Measurements from ENCODE around the gene YARS1.

DNA sequence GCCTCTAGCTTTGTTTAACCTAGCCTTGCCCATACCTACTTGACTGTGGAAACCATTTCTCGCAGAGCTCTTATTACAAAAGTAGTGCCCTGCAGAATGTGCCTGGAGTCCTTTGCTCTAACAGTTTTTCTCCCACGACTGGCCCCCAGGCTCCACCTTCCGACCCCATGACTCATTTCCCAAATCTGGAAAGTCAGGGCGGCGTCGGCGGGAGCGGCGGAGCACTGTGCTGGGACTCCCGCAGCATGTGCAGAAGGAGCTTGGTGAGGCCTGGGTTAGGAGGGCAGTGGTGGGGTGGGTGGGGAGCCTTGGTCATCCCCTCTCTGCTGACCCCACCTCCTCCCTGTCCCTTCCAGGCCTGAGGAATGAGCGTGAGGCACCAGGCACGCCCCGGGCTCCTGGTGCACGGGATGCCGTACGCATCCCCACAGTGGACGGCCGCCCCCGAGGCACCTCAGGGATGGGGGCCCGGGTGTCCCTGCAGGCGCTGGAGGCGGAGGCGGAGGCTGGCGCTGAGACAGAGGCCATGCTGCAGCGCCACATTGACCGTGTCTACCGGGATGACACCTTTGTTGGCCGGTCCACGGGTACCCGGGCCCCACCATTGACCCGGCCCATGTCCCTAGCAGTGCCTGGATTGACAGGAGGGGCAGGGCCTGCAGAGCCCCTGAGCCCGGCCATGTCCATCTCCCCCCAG is 47.5 kb downstream of the YARS1 start:
- TF ChIP-seq, protein P1, sequence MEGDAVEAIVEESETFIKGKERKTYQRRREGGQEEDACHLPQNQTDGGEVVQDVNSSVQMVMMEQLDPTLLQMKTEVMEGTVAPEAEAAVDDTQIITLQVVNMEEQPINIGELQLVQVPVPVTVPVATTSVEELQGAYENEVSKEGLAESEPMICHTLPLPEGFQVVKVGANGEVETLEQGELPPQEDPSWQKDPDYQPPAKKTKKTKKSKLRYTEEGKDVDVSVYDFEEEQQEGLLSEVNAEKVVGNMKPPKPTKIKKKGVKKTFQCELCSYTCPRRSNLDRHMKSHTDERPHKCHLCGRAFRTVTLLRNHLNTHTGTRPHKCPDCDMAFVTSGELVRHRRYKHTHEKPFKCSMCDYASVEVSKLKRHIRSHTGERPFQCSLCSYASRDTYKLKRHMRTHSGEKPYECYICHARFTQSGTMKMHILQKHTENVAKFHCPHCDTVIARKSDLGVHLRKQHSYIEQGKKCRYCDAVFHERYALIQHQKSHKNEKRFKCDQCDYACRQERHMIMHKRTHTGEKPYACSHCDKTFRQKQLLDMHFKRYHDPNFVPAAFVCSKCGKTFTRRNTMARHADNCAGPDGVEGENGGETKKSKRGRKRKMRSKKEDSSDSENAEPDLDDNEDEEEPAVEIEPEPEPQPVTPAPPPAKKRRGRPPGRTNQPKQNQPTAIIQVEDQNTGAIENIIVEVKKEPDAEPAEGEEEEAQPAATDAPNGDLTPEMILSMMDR (IDR thresholded peaks at IDR 0.05; ENCODE audit: low read depth, low read length, poor library complexity, severe bottlenecking): no peak
- no peak for TF ChIP-seq EZH2phosphoT487 (IDR thresholded peaks at IDR 0.05; ENCODE audit: borderline replicate concordance, low read length)
